NCI-H1092 (cell line): Measurements from ENCODE around the gene POLR1A.
A peak's percentile ranks its signal among the peaks of the same experiment; 100 is the strongest.

Experiments
- DNase-seq: peaks from one replicate; lab custom pipeline; 2025; lab: John Stamatoyannopoulos, UW

Gene POLR1A

DNA sequence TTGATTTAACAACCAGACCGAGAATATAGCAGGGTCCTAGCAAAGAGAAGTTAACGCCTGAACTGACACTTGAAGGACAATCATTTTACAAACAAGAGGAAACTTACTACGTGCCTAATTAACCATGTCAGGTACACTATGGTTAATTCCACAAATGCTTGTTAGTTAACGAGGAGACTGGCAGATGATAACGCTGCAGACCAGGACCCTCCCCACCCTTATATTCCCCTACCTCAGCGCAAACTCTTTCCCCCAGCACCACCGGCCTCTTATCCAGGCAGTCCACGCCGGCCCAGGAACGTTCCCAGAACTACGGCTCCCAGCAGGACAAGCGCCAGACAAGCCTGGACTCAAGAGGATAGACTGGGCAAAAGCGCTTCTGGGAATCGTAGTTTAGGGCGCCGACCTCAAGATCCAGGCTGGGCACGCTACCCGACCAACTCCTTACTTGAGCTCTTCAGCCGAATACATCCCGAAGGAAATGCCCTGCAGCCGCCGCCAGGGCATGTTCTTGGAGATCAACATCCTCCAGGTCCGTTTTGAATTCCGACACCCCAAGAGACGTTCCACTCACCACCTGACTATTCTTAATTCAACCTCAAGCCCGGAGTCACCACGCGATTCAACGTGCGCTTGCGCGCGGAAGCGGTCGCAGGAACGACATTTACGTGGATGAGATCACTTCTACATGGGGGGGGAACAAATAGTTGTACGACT, at the start of gene POLR1A:
POLR1A (minus strand) TSS at position 635 of the 717 bp plus-strand sequence; CDS start at position 525, 110 bp downstream.
- DNase-seq: peak; percentile 88

DNA sequence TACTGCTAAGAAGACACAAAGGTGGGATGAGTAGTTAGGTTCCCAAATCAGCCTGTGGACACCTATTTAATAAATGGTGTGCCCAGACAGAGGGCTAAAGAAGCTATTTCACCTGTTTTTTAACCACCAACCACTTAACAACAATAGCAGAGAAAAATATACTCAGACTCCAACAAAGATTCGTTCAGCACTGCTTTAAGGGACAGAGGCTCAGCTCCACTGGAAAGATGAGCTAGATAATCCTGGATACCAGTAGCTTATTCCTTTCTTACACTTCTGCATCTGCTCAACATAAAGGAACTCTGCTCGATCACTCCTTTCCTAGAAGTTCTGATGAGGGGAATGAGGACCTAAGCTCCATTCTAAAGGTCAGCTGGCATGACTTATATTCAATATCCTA, 44.8 kb upstream of the POLR1A start:
- DNase-seq: no peak

DNA sequence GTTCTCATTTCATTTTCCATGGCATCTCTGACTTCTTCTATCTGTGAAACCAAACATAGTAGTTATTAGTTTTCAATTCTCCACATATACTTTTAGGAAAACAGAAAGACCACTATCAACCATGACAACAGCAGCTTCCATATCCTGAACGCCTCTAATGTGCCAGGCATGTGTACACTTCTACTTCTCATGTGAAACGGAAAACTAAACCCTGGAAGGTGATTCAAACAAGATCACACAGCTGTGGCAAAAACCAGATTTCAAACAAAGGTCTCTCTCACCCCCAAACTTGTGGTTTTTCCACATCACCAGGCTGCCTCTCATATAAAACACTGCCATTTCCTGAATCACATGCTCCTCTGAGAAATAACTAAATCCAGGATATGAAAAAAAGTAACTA, 42.1 kb upstream of the POLR1A start:
- DNase-seq: no peak

DNA sequence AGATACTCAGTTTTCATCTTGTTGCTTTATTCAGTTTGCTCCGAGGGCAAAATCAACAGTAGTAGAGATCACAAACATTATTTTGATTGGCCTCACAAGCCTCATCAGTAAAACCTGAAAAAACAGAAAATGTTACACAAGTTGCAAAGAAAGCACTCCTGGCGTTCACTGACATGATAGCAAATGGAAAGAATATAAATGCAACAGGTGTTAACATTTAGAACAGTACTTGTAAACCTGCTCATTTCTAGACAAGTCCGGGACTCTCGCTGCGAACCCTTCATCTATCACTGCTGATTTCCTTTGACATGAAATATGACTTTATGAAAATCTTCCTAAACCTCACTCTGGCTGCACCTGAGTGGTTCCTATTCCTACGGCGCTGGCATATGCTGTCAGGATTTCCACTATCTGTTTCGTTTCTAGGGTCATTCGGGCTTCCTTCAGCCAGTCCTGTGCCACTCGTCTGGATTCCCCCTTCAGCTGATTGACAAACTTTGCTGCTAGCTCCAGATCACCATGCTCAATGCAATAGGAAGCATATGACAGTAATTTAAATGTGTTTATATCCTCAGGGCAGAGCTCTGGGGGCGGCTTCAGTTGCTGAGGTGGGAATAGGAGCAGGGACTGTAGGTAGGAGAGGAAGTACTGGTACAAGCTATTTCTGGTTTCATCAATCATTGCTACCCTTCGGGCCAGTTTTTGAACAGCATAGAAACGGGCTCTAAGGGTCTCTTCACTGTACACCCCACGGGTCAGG, 38.4 kb upstream of the POLR1A start:
- no peak for DNase-seq

DNA sequence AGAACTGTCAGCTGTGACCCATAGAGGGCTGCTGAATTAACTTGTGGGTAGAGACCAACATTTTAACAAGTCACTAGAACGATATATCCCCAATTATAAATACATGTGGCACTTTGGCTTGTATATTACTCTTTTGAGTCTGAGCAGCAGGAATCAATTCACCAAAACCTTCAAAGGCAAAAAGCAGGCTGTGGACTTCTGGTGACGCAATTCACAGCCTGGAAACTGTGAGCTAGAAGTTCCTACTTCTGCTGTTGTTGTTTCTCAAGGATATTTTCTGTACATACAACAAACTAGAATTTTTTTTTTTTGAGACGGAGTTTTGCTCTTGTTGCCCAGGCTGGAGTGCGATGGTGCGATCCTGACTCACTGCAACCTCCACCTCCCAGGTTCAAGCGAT, 37.6 kb upstream of the POLR1A start:
- no peak for DNase-seq

DNA sequence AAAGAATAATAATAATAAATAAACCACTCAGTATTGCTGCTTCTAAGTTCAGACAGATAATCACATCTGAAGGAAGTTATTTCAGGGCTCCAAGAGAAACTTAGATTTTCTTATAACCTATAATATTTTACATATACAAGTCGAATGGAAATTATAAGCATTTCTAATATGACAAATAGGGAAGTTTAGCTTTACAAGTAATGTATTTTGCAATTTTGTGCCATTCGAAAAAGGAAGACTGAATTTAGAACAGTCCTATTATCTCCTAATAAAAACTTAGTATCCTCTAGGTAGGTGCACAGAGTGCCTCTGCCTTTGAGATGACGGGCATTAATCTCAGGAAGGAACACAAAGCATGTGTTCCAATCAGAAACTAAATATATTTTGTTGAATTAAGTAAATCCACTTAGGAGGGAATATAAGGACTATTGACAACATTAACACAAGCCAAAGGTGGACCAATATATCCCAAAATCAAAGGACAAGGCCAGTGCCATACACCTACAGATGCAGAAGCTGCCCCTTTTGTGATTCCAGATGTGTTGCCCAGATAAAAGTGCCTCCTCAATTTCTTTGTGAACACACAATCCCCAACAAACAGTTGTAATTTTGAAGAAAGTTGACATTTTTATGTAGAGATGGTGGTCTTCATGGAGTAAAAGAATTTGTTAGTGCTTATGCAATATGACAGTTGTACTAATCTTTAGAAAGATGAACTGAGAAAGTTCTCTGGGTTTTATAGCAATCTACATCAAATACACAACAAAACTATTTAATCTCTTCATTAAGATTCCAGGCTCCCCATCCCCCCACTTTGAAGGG, 37.0 kb upstream of the POLR1A start:
- DNase-seq: no peak

DNA sequence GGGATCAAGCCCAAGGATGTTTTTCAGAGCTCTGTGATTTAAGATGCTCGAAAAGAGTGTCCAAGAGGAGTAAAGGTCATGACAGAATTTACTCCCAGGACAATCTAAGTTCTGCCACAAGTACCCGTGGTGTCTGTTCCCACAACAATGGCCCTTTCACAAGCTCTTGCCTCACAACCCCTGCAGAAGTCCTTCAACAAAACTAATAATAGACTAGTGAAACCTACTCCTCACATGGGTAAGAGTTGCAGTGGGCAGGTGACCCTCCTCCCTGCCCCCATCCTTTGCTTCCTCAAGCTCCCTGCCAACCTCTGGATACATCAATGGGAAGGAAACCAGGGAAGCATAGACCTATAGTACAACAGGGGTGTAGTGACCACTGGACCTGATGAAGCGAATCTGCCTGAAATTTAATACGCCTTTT, 35.3 kb upstream of the POLR1A start:
- DNase-seq: no peak

DNA sequence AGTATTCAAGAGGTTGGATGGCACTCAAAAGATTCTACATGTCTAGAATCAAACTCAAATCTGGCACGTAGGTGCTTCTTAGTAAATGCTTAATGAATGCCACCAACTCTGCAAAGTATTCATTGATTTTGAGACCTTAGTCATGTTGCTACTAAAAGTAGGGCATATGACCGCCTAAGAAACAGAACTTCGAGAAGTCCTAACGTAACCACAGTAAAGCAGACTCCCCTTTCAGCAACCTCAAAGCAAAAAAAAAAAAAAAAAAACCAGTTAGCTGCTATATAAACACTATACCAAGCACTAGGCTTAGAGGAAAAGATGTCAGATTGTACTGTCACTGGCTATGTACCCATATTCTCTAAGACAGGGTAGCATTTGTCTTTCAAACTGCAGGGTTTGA, 34.3 kb upstream of the POLR1A start:
- no peak for DNase-seq

DNA sequence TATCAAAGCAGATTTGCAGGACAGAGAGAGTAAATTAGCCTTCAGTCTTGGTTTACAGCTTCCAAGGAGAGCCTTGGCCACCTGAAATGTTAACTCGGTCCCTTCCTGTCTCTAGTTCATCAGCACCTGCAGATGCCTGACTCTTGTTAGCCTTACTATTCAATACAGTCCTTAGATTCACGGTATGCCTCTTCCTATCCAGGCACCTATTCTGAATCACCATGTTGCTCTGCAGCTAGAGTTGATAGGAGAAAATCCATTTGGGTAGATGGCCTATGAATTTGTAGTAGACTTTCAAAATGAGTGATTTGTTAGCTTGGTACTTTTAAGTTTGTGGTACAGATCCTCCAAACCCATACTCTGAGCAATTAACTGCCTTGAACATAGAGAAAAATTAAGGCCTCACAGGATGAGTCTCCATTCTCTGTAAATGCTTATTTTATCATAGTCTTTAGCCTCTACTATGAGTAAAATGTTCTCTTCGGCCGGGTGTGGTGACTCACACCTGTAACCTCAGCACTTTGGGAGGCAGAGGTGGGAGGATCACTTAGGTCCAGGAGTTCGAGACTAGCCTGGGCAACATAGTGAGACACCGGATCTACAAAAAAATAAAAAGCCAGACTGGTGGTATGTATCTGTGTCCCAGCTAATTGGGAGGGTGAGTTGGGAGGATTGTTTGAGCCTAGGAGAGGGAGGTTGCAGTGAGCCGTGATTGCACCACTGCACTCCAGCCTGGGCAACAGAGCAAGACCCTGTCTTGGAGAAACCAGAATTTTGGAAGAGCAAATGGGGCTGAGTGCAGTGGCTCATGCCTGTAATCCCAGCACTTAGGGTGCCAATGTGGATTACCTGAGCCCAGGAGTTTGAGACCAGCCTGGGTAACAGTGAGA, 33.3 kb upstream of the POLR1A start:
- no peak for DNase-seq

DNA sequence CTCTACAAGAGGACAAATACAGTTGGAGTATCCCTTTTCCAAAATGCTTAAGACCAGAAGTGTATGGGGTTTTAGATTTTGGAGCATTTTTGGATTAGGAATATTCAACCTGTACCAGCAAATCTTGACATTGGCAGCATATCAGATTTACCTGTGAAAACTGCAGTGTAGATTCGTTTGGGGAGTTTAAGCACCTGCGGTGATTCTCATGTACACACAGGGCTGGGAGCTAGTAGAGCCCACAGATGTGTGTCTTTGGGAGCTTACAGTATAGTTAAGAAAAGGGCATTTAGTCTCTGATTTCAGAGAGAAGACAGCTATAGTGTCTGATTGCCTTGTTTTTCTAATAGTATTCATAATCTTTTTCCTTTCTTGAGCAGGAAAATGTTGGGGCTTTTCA, 30.5 kb upstream of the POLR1A start:
- DNase-seq: no peak

DNA sequence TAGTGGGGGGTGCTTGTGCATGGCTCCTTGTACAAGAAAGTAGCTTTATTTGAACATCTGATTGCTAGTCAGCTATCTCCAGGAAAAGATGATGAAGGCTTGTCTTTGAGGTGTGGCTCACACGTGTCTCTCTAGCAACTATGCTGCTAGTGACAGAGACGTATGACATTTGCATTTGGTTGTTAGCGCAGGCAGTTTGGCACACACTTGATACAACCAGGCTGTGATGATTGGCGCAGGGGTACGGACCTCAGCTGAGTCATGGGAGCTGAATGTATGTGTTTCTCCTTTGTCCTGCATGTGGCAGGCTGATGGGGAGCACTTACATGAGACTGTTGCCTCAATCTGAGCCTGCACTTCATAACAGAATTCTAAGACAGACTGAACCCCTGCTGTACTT, 30.0 kb upstream of the POLR1A start:
- no peak for DNase-seq

DNA sequence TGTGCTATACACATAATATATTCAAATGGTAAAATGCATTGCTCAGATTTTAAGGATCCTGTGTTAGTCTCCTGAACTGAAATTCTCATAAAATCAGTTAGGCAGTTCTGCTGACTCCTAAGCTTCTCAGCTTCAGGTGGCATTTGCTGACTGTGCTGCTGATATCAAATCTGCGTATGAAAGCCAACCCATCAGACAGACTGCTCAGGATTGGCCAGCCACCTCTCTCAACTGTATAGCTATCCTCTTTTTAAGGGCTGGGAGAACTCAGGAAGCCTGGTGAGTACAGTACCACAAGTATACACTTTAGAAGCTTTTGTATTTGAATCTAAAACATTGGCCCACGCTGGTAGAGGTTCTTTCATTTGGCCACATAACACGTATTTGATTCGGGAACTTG, 29.0 kb upstream of the POLR1A start:
- no peak for DNase-seq

DNA sequence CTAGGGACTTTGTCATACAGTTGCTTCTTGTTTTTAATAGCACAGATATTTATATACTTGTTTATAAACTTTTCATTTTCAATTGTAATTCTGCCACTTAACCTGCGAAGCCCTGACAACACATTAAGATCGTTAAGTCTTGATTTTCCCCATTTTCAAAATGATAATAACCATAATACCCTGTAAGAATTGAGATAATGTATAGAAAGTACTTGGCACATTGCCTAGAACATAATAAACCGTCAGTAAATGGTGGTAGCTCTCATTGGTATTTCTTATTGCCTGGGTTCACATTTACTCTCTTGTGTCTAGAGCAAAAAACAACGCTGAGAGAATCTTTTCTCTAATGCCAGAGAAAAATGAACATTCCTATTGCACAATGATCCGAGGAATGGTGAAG, 19.0 kb upstream of the POLR1A start:
- no peak for DNase-seq

DNA sequence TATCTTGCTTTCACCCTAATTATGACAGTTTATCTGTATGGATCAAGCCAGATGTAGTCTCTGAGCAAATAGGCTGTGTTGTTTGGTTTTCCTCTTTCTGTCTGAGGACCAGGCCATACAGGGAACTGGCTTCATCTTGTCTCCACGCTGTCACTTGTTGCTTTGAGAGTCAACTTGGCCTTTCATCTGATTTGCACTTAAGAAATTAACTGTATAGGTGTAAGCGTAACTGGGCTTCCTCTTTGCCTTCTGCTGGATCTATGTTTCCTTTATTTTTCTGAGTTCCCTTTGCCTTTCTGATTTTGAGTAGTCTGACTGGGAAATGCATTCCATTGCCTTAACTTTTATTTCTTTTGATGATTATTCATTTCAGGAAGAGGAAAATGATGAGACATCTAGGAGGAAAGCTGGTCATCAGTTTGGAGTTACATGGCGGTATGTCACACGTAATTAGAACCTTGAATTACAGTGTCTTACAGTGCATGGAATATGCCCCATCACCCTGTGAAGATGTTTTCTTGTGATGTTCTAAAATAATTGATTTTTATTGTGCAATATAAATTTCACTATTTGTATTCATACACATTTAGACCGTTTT, 17.7 kb upstream of the POLR1A start:
- DNase-seq: no peak

DNA sequence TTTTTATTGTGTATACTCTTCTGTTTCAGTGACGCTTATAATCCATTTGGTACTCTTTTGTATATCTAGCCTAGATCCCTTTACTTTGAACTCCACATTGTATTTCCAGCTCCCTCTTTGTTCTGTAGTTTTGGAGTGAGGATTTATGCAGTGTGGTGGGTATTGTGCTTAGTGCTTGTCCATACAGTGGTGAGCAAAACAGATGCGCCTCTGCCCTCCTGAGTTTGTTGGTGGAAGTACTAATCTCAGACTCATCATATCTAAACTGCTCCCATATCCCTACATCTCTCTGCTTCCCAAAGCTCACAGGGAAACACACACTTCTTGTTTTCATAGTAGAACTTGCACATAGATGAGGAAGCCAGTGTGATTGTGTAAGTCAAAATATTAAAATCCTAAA, 12.4 kb upstream of the POLR1A start:
- no peak for DNase-seq

DNA sequence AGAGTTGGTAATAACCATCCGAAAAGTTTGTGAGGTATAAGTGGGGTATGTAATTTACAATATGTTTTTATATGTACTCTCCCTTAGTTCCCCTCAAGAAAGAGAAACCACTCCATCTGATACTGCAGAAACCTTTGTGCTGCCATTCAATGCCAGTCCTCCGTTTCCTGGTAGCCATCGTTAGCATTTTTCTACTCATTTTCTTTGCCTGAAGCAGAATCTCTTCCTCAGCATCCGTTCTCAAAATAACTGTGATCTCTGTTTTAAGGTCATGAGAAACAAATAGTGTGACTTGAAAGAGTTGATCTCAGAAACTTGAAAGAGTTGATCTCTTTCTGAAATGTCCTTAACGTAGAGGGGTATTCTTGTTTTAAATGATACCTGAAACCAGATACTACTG, 1.3 kb upstream of the POLR1A start:
- no peak for DNase-seq

DNA sequence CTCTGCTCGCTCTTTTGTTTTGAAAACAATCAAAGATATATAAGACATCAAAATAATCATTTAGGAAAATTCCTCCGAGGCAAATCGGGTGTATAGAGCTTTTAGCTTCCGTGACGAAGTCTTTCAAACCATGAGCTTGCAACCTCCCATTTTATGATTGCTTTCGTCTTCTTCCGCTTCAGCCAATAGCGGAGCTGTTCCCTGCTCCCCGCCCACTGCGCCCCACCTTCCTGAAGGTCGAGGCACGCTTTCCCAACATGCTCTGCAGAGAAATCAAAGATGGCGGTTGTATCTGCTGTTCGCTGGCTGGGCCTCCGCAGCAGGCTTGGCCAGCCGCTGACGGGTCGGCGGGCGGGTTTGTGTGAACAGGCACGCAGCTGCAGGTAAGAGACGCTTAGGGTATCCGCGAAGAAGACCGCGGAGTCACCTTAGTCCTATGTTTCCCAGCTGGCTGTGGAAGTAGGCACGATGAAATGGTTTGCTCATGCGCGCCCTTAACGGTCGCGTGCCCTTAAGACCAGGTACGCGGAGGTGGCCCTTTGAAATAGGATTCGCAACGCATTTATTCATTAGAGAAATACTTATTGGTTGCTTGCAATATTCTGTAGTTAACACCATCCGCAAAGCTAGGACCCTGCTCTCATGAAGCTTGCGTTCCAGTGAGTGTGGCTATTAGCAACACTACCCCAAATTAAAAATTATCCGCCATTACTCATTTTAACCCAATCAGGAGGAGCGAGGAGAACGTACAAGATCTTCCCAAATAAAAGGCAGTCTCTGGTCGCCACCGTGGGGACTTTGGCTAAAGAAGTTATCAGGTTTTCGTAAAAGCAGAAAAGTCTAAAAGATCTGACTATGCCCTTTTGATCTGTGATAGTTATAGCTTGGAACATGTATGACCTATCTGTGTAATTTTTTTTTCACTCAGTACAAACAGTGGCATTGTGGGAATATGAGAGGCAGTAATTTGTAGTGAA, 571 bp upstream of the POLR1A start, which contains the start of gene PTCD3:
PTCD3 (plus strand) TSS at position 267 of the 977 bp plus-strand sequence; CDS start at position 280, 13 bp downstream.
- DNase-seq: peak; percentile 90

DNA sequence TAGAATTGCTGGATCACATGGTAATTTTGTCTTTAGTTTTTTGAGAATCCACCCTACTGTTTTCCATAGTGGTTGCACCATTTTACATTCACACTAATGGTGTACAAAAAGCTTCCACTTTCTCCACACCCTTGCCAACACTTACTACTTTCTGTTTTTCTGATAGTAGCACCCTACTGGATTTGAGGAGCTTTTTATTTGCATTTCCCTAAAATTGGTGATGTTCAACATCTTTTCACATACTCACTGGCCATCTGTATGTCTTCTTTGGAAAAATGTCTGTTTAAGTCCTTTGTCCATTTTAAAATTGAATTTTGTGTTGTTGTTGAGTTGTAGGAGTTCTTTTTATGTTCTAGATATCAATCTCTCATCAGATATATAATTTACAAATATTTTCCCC, 3.5 kb downstream of the POLR1A start:
- DNase-seq: no peak

DNA sequence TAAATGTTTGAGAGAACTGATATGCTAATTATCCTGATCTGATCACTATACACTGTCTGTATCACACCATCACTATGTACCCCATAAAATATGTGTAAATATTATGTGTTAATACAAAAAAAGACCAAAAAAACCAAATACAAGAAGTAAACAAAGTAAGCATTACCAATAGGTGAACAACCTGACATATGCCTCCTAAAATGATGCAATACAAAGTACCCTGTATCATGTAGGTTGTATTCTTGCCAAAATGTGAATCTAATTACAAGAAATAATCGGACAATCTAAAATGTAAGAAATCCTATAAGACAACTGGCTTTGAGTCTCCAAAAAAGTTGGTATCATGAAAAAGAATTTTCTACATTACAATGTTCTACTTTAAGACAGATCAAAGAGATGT, 7.8 kb downstream of the POLR1A start:
- no peak for DNase-seq
